HepG2 (cell line): ENCODE results near the gene CNPPD1. TPM values are rescaled to one million over a fixed set of nuclear protein-coding genes. Genes with fewer than 3 reads are reported as not detected.

ENCODE experiments used
- AKAP8 ChIP-seq: sonication (generic); formaldehyde crosslinking; IDR thresholded peaks from 2 replicates; pipeline ENCODE4 v1.5.1; 2020; ENCODE audit warnings: mild to moderate bottlenecking, missing genetic modification reagents
- ARID5B ChIP-seq: IDR thresholded peaks from 2 replicates; pipeline ENCODE4 v1.4.0; 2020; ENCODE audit warnings: mild to moderate bottlenecking, missing genetic modification reagents
- FOXA3 ChIP-seq: IDR thresholded peaks from 2 replicates; pipeline ENCODE4 v1.6.1; 2016; ENCODE audit warnings: missing genetic modification reagents, missing compliant biosample characterization
- GLMP ChIP-seq: sonication (generic); formaldehyde crosslinking; IDR thresholded peaks from 2 replicates; pipeline ENCODE4 v1.9.0; 2021; ENCODE audit warnings: missing genetic modification reagents, mild to moderate bottlenecking, borderline replicate concordance
- JDP2 ChIP-seq: sonication (generic); formaldehyde crosslinking; IDR thresholded peaks from 2 replicates; pipeline ENCODE4 v1.8.1; 2022; ENCODE audit warnings: missing genetic modification reagents, borderline replicate concordance
- KDM4B ChIP-seq: sonication (generic); formaldehyde crosslinking; IDR thresholded peaks from 2 replicates; pipeline ENCODE4 v1.4.0; 2020; ENCODE audit warnings: missing genetic modification reagents
- KDM6A ChIP-seq: IDR thresholded peaks from 2 replicates; pipeline ENCODE4 v1.6.1; 2016; ENCODE audit warnings: low read depth
- NCOR1 ChIP-seq: fragments of 200-600 bp; sonication (generic); IDR thresholded peaks from 2 replicates; pipeline ENCODE4 v1.7.0; 2017; ENCODE audit warnings: antibody characterized with exemption, low read length, borderline replicate concordance
- POLR2AphosphoS2 ChIP-seq: IDR thresholded peaks from 2 replicates; pipeline ENCODE4 v1.6.1; 2011; ENCODE audit warnings: low read depth, low read length, improper control_type of control experiment
- RARA ChIP-seq: IDR thresholded peaks from 2 replicates; pipeline ENCODE4 v1.6.1; 2016; ENCODE audit warnings: missing genetic modification reagents, missing compliant biosample characterization
- SP1 ChIP-seq, 2 experiments: fragments of 450-650 bp in 1 of 2; sonication (generic) in 1 of 2; formaldehyde crosslinking in 1 of 2; IDR thresholded peaks; 2 replicates each; pipeline versions ENCODE4 v1.4.0 to v1.6.1; 2016 to 2020; ENCODE audit warnings: missing genetic modification reagents in 1 of 2
- SP4 ChIP-seq: sonication (generic); formaldehyde crosslinking; IDR thresholded peaks from 2 replicates; pipeline ENCODE4 v1.8.1; 2023; ENCODE audit warnings: mild to moderate bottlenecking, missing genetic modification reagents
- SRF ChIP-seq: IDR thresholded peaks from 2 replicates; pipeline ENCODE4 v1.6.1; 2011; ENCODE audit warnings: mild to moderate bottlenecking, low read depth, low read length, moderate library complexity
- STAT5B ChIP-seq: sonication (generic); formaldehyde crosslinking; IDR thresholded peaks from 2 replicates; pipeline ENCODE4 v1.4.0; 2020; ENCODE audit warnings: missing genetic modification reagents
- SYNCRIP ChIP-seq: fragments of 200-400 bp; formaldehyde crosslinking; IDR thresholded peaks from 2 replicates; pipeline ENCODE4 v1.6.1; 2018; ENCODE audit warnings: mild to moderate bottlenecking, low read depth, low read length; ENCODE audit not compliant: insufficient read depth
- TARDBP ChIP-seq: sonication (generic); formaldehyde crosslinking; IDR thresholded peaks from 2 replicates; pipeline ENCODE4 v1.8.0; 2022; ENCODE audit warnings: mild to moderate bottlenecking, missing genetic modification reagents
- TBX3 ChIP-seq: fragments of 450-650 bp; IDR thresholded peaks from 2 replicates; pipeline ENCODE4 v1.6.1; 2017; ENCODE audit warnings: antibody characterized with exemption, mild to moderate bottlenecking, inconsistent platforms, borderline replicate concordance
- THAP11 ChIP-seq: IDR thresholded peaks from 2 replicates; pipeline ENCODE4 v1.6.1; 2016; ENCODE audit warnings: missing biosample characterization, missing genetic modification reagents
- TMF1 ChIP-seq: sonication (generic); formaldehyde crosslinking; IDR thresholded peaks from 2 replicates; pipeline ENCODE4 v1.8.1; 2022; ENCODE audit warnings: low read depth, missing genetic modification reagents
- YEATS2 ChIP-seq: sonication (generic); formaldehyde crosslinking; IDR thresholded peaks from 2 replicates; pipeline ENCODE4 v1.4.0; 2020; ENCODE audit warnings: missing genetic modification reagents, borderline replicate concordance
- ZFP62 ChIP-seq: sonication (generic); formaldehyde crosslinking; IDR thresholded peaks from 2 replicates; pipeline ENCODE4 v1.4.0; 2020; ENCODE audit warnings: missing genetic modification reagents
- ZFX ChIP-seq: sonication (generic); formaldehyde crosslinking; IDR thresholded peaks from 2 replicates; pipeline ENCODE4 v1.4.0; 2020; ENCODE audit warnings: mild to moderate bottlenecking, low read depth, missing genetic modification reagents, moderate library complexity
- ZNF24 ChIP-seq: fragments of 450-650 bp; IDR thresholded peaks from 2 replicates; pipeline ENCODE4 v1.6.1; 2017; ENCODE audit warnings: antibody characterized with exemption, mild to moderate bottlenecking
- ZNF335 ChIP-seq: sonication (generic); formaldehyde crosslinking; IDR thresholded peaks from 2 replicates; pipeline ENCODE4 v1.4.0; 2020; ENCODE audit warnings: missing genetic modification reagents
- ZNF367 ChIP-seq: sonication (generic); formaldehyde crosslinking; IDR thresholded peaks from 2 replicates; pipeline ENCODE4 v1.4.0; 2020; ENCODE audit warnings: missing genetic modification reagents, borderline replicate concordance
- ZNF576 ChIP-seq: sonication (generic); formaldehyde crosslinking; IDR thresholded peaks from 2 replicates; pipeline ENCODE4 v1.4.0; 2020; ENCODE audit warnings: mild to moderate bottlenecking, missing genetic modification reagents
- ZSCAN25 ChIP-seq: sonication (generic); formaldehyde crosslinking; IDR thresholded peaks from 2 replicates; pipeline ENCODE4 v1.8.0; 2022; ENCODE audit warnings: mild to moderate bottlenecking, missing genetic modification reagents
- polyA plus RNA-seq, 8 experiments: library from polyadenylated mRNA; depleted of rRNA in 3 of 8; stranded (reverse) in 7 of 8; unstranded in 1 of 8; fragments of >200 nt; fragmentation: Illumina TruSeq in 4 of 8; extraction: Trizol in 4 of 8; gene quantifications; 2 replicates each; pipeline versions ENCODE4 v1.2.1 to v1.2.3, GENCODE V29; 2011 to 2016; ENCODE audit warnings: low read depth in 4 of 8, missing spikeins in 1 of 8, mixed read lengths in 1 of 8; ENCODE audit not compliant: insufficient read depth in 1 of 8
- total RNA-seq, 5 experiments: library from RNA; depleted of rRNA; stranded (reverse); fragments of >200 nt; fragmentation: Illumina TruSeq; extraction: Trizol; gene quantifications; 2 replicates each; pipeline ENCODE4 v1.2.3, GENCODE V29; 2016; ENCODE audit warnings: low read depth in 1 of 5

CNPPD1 gene
- total and polyA plus RNA-seq, 2 of the 13 experiments (the other 11 are each of a cell fraction or from before 2014, with no cell fraction given): 35.5 to 49.4 TPM

GRCh38 chr2:219176818-219177551 lies at the start of gene CNPPD1 (continued):
- TF ChIP-seq ZSCAN25 (CRISPR knock-in tag) (peak; percentile 83), STAT5B (CRISPR knock-in tag) (peak; percentile 84; the same call in 1 of the 2 replicates), RARA (CRISPR knock-in tag) (peak; percentile 68; the same call in 1 of the 2 replicates), FOXA3 (CRISPR knock-in tag) (peak; percentile 75), SP1 (IDR thresholded peaks at IDR 0.05) (no peak), SP1 (CRISPR knock-in tag; IDR thresholded peaks at IDR 0.05) (peak; percentile 76; the same call in 1 of the 2 replicates), ZFP62 (CRISPR knock-in tag) (no peak), ARID5B (CRISPR knock-in tag) (peak; percentile 73; the same call in 1 of the 2 replicates), JDP2 (CRISPR knock-in tag) (peak; percentile 91; the same call in 1 of the 2 replicates), ZNF335 (CRISPR knock-in tag) (no peak; the same call in none of the 2 replicates), TARDBP (CRISPR knock-in tag) (peak; percentile 93), THAP11 (CRISPR knock-in tag) (peak; percentile 91), SRF (no peak), KDM4B (CRISPR knock-in tag) (peak; percentile 72; the same call in 1 of the 2 replicates), SP4 (CRISPR knock-in tag) (peak; percentile 99), SYNCRIP (no peak), TMF1 (CRISPR knock-in tag) (peak; percentile 60), KDM6A (CRISPR knock-in tag) (no peak), ZNF367 (peak; percentile 93), ZFX (CRISPR knock-in tag) (peak; percentile 92), AKAP8 (CRISPR knock-in tag) (no peak; the same call in none of the 2 replicates), POLR2AphosphoS2 (no peak), GLMP (CRISPR knock-in tag) (no peak), ZNF576 (CRISPR knock-in tag) (peak; percentile 70; the same call in 1 of the 2 replicates), NCOR1 (no peak), ZNF24 (peak; percentile 37; the same call in 1 of the 2 replicates), YEATS2 (CRISPR knock-in tag) (peak; percentile 46; the same call in 1 of the 2 replicates), TBX3 (peak; percentile 82)
